K562 (cell line): ENCODE measurements around the gene FEV. TPM values are rescaled to one million over a fixed set of nuclear protein-coding genes. Genes with fewer than 3 reads are reported as not detected.

Experiments used
- ATAC-seq: fragments of 200-7000 bp; cut with Tn5 transposase; 3 replicates; pipeline ENCODE4 v1.9.1; 2020; ENCODE audit warnings: moderate library complexity
- Bru-seq: library from RNA; stranded (reverse); fragments of 400-500 nt; gene quantifications from one replicate; lab custom pipeline; 2021; lab: Mats Ljungman, UMichigan
- BruChase-seq, 2 experiments: library from RNA; stranded (reverse); fragments of 400-500 nt; gene quantifications; one replicate each; lab custom pipeline; 2021; lab: Mats Ljungman, UMichigan
- BruUV-seq: library from RNA; stranded (reverse); fragments of 400-500 nt; replicated peaks from 2 replicates; lab custom pipeline; 2021; lab: Mats Ljungman, UMichigan
- CTCF ChIA-PET: fragments of 300-600 bp; formaldehyde crosslinking; extraction: SDS; loops from one replicate; lab custom pipeline; 2021; ENCODE audit warnings: low intra/inter-chr PET ratio; lab: Yijun Ruan, JAX
- POLR2A ChIA-PET: fragments of 300-600, 350-650 bp; sonication (Branson Sonifier 250); formaldehyde crosslinking; extraction: SDS; loops from one replicate; lab custom pipeline; 2021; ENCODE audit warnings: antibody characterized with exemption, inconsistent platforms; lab: Yijun Ruan, JAX
- DNase-seq, 4 experiments: peaks; one replicate each; pipeline versions ENCODE4 v3.0.0 to v3.0.0-alpha.2; 2011 to 2018; ENCODE audit warnings: low spot score in 3 of 4, mixed read lengths in 3 of 4; ENCODE audit errors: extremely low read depth in 1 of 4
- FAIRE-seq: peaks from 2 replicates; lab custom pipeline; 2011; peaks lifted over from hg19 to GRCh38; lab: Jason Lieb, UNC
- H2AFZ ChIP-seq: 2 replicates; pipeline ENCODE4 v1.6.0; 2011; ENCODE audit warnings: low read depth, low read length, control low read depth, inconsistent platforms
- H3K27ac ChIP-seq: fragments of 200-600 bp; 3 replicates; pipeline ENCODE4 v1.8.0; 2011; ENCODE audit warnings: low read depth, mild to moderate bottlenecking, control low read depth, inconsistent platforms, low read length, moderate library complexity, mixed read lengths; ENCODE audit errors: extremely low read depth
- H3K27me3 ChIP-seq, 2 experiments: fragments of 300-600 bp in 1 of 2; 2 replicates in 1 of 2; 3 replicates in 1 of 2; pipeline versions ENCODE4 v1.6.0 to v1.8.0; 2011; ENCODE audit warnings: inconsistent platforms in 2 of 2, low read length in 2 of 2, mild to moderate bottlenecking in 1 of 2, mixed read lengths in 1 of 2, moderate library complexity in 1 of 2; ENCODE audit not compliant: control insufficient read depth in 2 of 2, insufficient read depth in 2 of 2
- H3K36me3 ChIP-seq: fragments of 300-600 bp; 3 replicates; pipeline ENCODE4 v1.8.0; 2011; ENCODE audit warnings: mild to moderate bottlenecking, low read length, inconsistent platforms; ENCODE audit not compliant: control insufficient read depth, insufficient read depth
- H3K4me1 ChIP-seq, 2 experiments: fragments of 200-600 bp in 1 of 2; replicated peaks in 1 of 2; 2 replicates in 1 of 2; 3 replicates in 1 of 2; pipeline versions ENCODE4 v1.5.1 to v1.8.0; 2011; ENCODE audit warnings: inconsistent platforms in 2 of 2, low read length in 2 of 2, mild to moderate bottlenecking in 1 of 2, mixed read lengths in 1 of 2, moderate library complexity in 1 of 2; ENCODE audit not compliant: control insufficient read depth in 2 of 2, insufficient read depth in 2 of 2
- H3K4me2 ChIP-seq: 2 replicates; pipeline ENCODE4 v1.6.1; 2011; ENCODE audit warnings: low read length, control low read depth, inconsistent platforms, mixed read lengths; ENCODE audit not compliant: insufficient read depth
- H3K4me3 ChIP-seq: fragments of 200-600 bp; sonication (generic), shearing (Covaris generic); 2 replicates; pipeline ENCODE4 v1.5.1; 2016; ENCODE audit warnings: control low read depth, inconsistent platforms
- H3K79me2 ChIP-seq: fragments of 200-600 bp; 3 replicates; pipeline ENCODE4 v1.8.0; 2011; ENCODE audit warnings: low read length, inconsistent platforms; ENCODE audit not compliant: control insufficient read depth, insufficient read depth
- H3K9ac ChIP-seq, 2 experiments: 2 replicates each; pipeline versions ENCODE4 v1.6.0 to v1.6.1; 2011; ENCODE audit warnings: low read depth in 2 of 2, low read length in 2 of 2, control low read depth in 1 of 2, inconsistent platforms in 1 of 2, mild to moderate bottlenecking in 1 of 2, mixed read lengths in 1 of 2; ENCODE audit not compliant: insufficient read depth in 1 of 2
- H3K9me1 ChIP-seq: one replicate; pipeline ENCODE4 v1.6.0; 2011; ENCODE audit warnings: inconsistent platforms, mild to moderate bottlenecking, low read length, moderate library complexity; ENCODE audit not compliant: control insufficient read depth, insufficient read depth
- H3K9me3 ChIP-seq: replicated peaks from 2 replicates; pipeline ENCODE4 v1.5.1; 2011; ENCODE audit warnings: low read depth, low read length, inconsistent platforms; ENCODE audit not compliant: control insufficient read depth, insufficient read depth
- H4K20me1 ChIP-seq: replicated peaks from 2 replicates; pipeline ENCODE4 v1.6.1; 2011; ENCODE audit warnings: low read length, inconsistent platforms, mixed read lengths; ENCODE audit not compliant: control insufficient read depth, insufficient read depth
- DACH1 ChIP-seq: fragments of 450-650 bp; IDR thresholded peaks from 2 replicates; pipeline ENCODE4 v1.6.1; 2018; ENCODE audit not compliant: partially characterized antibody
- SIN3B ChIP-seq: fragments of 450-650 bp; IDR thresholded peaks from 2 replicates; pipeline ENCODE4 v1.6.1; 2017; ENCODE audit warnings: low read depth, mild to moderate bottlenecking, moderate library complexity
- SRSF7 ChIP-seq: fragments of 200-400 bp; formaldehyde crosslinking; optimal IDR thresholded peaks from 2 replicates; pipeline ENCODE3; 2017; ENCODE audit warnings: mild to moderate bottlenecking, low read depth, low read length
- TBP ChIP-seq: optimal IDR thresholded peaks from 2 replicates; pipeline ENCODE3; 2011; ENCODE audit warnings: low read depth, low read length, improper control_type of control experiment
- TRIM28 ChIP-seq: fragments of 450-650 bp; IDR thresholded peaks from 2 replicates; pipeline ENCODE4 v1.6.1; 2017
- WGBS: fragments of 100-300 bp; shearing (Covaris generic); methylation state at CpG from one replicate; pipeline ENCODE4 v1.1.6; 2016; ENCODE audit warnings: low coverage, mixed read lengths; ENCODE audit not compliant: insufficient coverage; ENCODE audit errors: missing lambda C conversion rate; 5-methylcytosine and 5-hydroxymethylcytosine counted together
- in situ Hi-C: fragments of 300-500 bp; cut with MboI; formaldehyde crosslinking; loops from 4 replicates; pipeline ENCODE4 v1.15.0; 2018; ENCODE audit warnings: inconsistent platforms, mixed read lengths
- intact Hi-C: fragments of 100-400 bp; cut with micrococcal nuclease; formaldehyde crosslinking; loops from 2 replicates; pipeline ENCODE4 v1.14.2; 2022
- long read RNA-seq, 3 experiments: library from polyadenylated mRNA in 2 of 3; library from RNA in 1 of 3; unstranded in 2 of 3; stranded (forward) in 1 of 3; transcript quantifications; one replicate each; pipeline ENCODE4 v2.0.0, GENCODE V29; 2019 to 2022
- polyA minus RNA-seq, 3 experiments: library from RNA; depleted of rRNA, polyadenylated mRNA; stranded (reverse); fragments of >200 nt; gene quantifications; 2 replicates each; pipeline ENCODE4 v1.2.3, GENCODE V29; 2011
- polyA plus RNA-seq, 8 experiments: library from polyadenylated mRNA; depleted of rRNA in 4 of 8; stranded (reverse) in 5 of 8; unstranded in 3 of 8; fragments of >200 nt; fragmentation: Nextera tagmentation in 2 of 8; fragmentation: Illumina TruSeq in 1 of 8; extraction: Ambion mirVana in 2 of 8; extraction: Trizol in 1 of 8; gene quantifications; 2 replicates each; pipeline versions ENCODE4 v1.2.1 to v1.2.3, GENCODE V29; 2011 to 2014; ENCODE audit warnings: inconsistent platforms in 1 of 8, missing spikeins in 1 of 8
- total RNA-seq, 7 experiments: library from RNA; depleted of rRNA in 6 of 7; stranded (reverse); fragments of >200 nt in 6 of 7; fragmentation: Illumina TruSeq in 2 of 7; extraction: Trizol in 2 of 7; gene quantifications; 2 replicates each; pipeline versions ENCODE4 v1.2.1 to v1.2.3, GENCODE V29; 2011 to 2021; ENCODE audit warnings: low replicate concordance in 1 of 7
- TF ChIP-seq, protein P1 (sequence below), 2 experiments: fragments of 450-650 bp in 1 of 2; sonication (generic) in 1 of 2; formaldehyde crosslinking in 1 of 2; IDR thresholded peaks; 2 replicates each; pipeline versions ENCODE4 v1.7.1 to v1.9.0; 2016 to 2022; ENCODE audit warnings: inconsistent platforms in 1 of 2, mild to moderate bottlenecking in 1 of 2, missing genetic modification reagents in 1 of 2

Gene FEV
- 0.51 TPM in 1 of 2 replicates, not detected in the other for total RNA-seq (2011; cell fraction: chromatin; rRNA removed; ENCODE audit: low replicate concordance)
- 0.17 TPM in 1 of 2 replicates, not detected in the other for total RNA-seq (2011; cell fraction: nucleolus; rRNA removed)
- 0.38 TPM in 1 of 2 replicates, not detected in the other for total RNA-seq (2011; cell fraction: nucleoplasm; rRNA removed)
- total RNA-seq (2014; rRNA removed) (0.45 and 0.57 TPM in 2 replicates), total RNA-seq (2014; rRNA removed; fragmentation: Illumina TruSeq; extraction: Trizol) (0.29 TPM in 1 of 2 replicates, not detected in the other), total RNA-seq (2015; rRNA removed; fragmentation: Illumina TruSeq; extraction: Trizol) (0.36 and 0.49 TPM in 2 replicates), total RNA-seq (2021) (1.6 and 2.4 TPM in 2 replicates), polyA plus RNA-seq (2011; rRNA removed) (1.1 TPM in 2 replicates), polyA plus RNA-seq (2014; fragmentation: Illumina TruSeq; extraction: Trizol) (0.79 and 0.83 TPM in 2 replicates), polyA plus RNA-seq (2014; fragmentation: Nextera tagmentation; extraction: Ambion mirVana) (under 1 TPM; 0.08 to 0.14 TPM), polyA plus RNA-seq (2014; rRNA removed) (0.78 and 1.7 TPM in 2 replicates), polyA minus RNA-seq (2011; rRNA and poly(A)+ RNA removed) (0.27 and 0.81 TPM in 2 replicates), Bru-seq, nascent RNA (percentile 33 among the genes with signal in this experiment), BruChase-seq, experiment 1, labeled RNA remaining after a 2-hour chase (percentile 19 among the genes with signal in this experiment), BruChase-seq, experiment 2, labeled RNA remaining after a 6-hour chase (not detected)
- polyA plus RNA-seq (2011; cell fraction: cytosol; rRNA removed), result 1.0 and 5.2 TPM in 2 replicates
- polyA plus RNA-seq (2011; cell fraction: nucleus; rRNA removed), result 1.5 and 5.2 TPM in 2 replicates
- 5.2 and 7.5 TPM in 2 replicates for polyA plus RNA-seq (2012)
- polyA minus RNA-seq (2011; cell fraction: cytosol; rRNA and poly(A)+ RNA removed), result 2.3 and 4.0 TPM in 2 replicates
- 0.33 and 0.94 TPM in 2 replicates for polyA minus RNA-seq (2011; cell fraction: nucleus; rRNA and poly(A)+ RNA removed)
- long read RNA-seq, experiment 1, partial matches to known transcripts, result 0 of 1 reads
- long read RNA-seq, experiment 1, other reads (novel, unspliced or antisense), result 1 of 1 reads
- long read RNA-seq, experiment 2, result 0 reads
- long read RNA-seq, experiment 3, result 0 reads

DNA sequence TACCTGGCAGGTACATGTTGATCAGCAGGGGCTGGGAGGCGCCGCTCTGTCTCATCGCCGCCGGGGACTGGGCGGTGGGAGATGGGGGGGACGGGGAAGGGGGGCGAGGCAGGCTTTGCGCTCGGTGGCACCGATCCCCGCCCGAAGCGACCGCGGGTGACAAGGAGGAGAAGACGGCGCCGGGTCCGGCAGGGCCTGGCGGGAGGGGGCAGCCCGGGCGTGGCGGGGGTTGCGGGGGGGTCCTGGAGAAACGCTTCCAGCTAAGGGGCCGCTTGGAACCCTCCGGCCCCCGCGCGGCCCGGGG lies at the start of gene FEV:
TSS of gene FEV (minus strand) at position 164 of the 304 bp plus-strand sequence. CDS start at position 55, 109 bp downstream.
- Histone ChIP-seq H3K27me3 (peaks cover 0 to 26% of the 10 kb centered on the region in 2 experiments; a peak in 2 of 5 replicates), H3K36me3 (no peaks in the 10 kb centered on the region), H3K79me2 (no peaks in the 10 kb centered on the region), H4K20me1 (no peaks in the 10 kb centered on the region), H3K9me3 (no peaks in the 10 kb centered on the region), H3K9ac (no peak within 1 kb of the TSS), H3K4me1 (peaks cover 3 to 21% of the 10 kb centered on the region in 2 experiments; a peak in 2 of 5 replicates), H3K4me3 (no peak within 1 kb of the TSS), H3K4me2 (no peak within 1 kb of the TSS), H3K27ac (no peak within 1 kb of the TSS), H2AFZ (no peak within 1 kb of the TSS), H3K9me1 (no peaks in the 10 kb centered on the region)
- no CpG with 5 or more reads among the region's 32 CpGs for WGBS
- FAIRE-seq, result no peak
- DNase-seq, result no peak
- in situ Hi-C loops (no loop called here), intact Hi-C loops (no loop called here)
- CTCF ChIA-PET, result interaction anchor here (0.6 kb wide), 1 partner anchor 11 kb away, joined by 5 read pairs; no protein-coding TSS in a partner anchor
- POLR2A ChIA-PET, result no interaction called here
- ATAC-seq, result no peak; the same call in 2 of the 3 replicates
- BruUV-seq, result no TSS peak
- TF ChIP-seq TRIM28 (no peak), DACH1 (no peak), SIN3B (no peak), TBP (no peak), SRSF7 (no peak)
- TF ChIP-seq, protein P1, sequence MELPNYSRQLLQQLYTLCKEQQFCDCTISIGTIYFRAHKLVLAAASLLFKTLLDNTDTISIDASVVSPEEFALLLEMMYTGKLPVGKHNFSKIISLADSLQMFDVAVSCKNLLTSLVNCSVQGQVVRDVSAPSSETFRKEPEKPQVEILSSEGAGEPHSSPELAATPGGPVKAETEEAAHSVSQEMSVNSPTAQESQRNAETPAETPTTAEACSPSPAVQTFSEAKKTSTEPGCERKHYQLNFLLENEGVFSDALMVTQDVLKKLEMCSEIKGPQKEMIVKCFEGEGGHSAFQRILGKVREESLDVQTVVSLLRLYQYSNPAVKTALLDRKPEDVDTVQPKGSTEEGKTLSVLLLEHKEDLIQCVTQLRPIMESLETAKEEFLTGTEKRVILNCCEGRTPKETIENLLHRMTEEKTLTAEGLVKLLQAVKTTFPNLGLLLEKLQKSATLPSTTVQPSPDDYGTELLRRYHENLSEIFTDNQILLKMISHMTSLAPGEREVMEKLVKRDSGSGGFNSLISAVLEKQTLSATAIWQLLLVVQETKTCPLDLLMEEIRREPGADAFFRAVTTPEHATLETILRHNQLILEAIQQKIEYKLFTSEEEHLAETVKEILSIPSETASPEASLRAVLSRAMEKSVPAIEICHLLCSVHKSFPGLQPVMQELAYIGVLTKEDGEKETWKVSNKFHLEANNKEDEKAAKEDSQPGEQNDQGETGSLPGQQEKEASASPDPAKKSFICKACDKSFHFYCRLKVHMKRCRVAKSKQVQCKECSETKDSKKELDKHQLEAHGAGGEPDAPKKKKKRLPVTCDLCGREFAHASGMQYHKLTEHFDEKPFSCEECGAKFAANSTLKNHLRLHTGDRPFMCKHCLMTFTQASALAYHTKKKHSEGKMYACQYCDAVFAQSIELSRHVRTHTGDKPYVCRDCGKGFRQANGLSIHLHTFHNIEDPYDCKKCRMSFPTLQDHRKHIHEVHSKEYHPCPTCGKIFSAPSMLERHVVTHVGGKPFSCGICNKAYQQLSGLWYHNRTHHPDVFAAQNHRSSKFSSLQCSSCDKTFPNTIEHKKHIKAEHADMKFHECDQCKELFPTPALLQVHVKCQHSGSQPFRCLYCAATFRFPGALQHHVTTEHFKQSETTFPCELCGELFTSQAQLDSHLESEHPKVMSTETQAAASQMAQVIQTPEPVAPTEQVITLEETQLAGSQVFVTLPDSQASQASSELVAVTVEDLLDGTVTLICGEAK (IDR thresholded peaks at IDR 0.05), result no peak
- TF ChIP-seq, protein P1 (CRISPR knock-in tag; IDR thresholded peaks at IDR 0.05), result no peak
